HG02610 (cell line): ENCODE measurements around the gene EXOSC5.
A peak's percentile ranks its signal among the peaks of the same experiment; 100 is the strongest.

Experiments
- ATAC-seq: cut with Tn5 transposase; IDR thresholded peaks from one replicate; pipeline ENCODE4 v1.9.1; 2021; ENCODE audit warnings: mild to moderate bottlenecking, moderate library complexity; ENCODE audit not compliant: unreplicated experiment

Gene EXOSC5

DNA sequence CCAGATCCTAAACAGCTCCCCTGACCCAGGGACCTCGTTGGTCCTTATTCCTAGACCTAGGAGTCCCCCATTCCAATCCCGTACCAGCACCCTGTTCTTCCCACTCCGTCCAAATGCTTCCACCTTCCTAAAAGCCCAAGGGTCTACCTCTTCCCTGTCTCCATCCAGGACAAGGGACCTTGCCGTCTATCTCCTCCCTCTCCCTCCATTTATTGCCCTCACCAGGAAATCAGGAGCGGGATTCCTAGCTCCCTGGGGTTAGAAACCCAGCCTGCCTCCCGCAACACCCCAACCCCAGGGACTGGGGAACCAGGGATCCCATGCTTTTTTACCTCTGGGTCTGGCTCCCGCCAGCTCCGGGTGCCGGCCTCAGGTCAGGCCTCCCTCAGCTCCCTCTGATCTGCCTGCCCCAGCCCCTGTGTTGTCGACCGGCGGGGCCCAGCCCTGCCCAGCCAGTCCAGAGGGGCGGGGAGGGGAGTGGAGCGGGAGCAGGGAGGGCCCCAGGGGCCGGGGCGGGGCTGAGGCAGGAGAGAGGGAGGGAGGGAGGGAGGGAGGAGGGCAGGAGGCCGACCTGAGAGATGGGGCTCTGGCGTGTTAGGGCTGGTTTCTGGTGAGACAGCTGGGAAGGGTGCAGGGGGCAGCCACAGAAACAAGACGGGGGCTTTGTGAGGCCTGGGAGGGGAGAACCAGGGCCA lies 29.9 kb upstream of the EXOSC5 start, which contains the start of gene B3GNT8:
B3GNT8 (minus strand) TSS at position 423 of the 695 bp plus-strand sequence. CDS start 596 bp downstream, outside the sequence.
- peak; percentile 43 for ATAC-seq

- no peak for ATAC-seq
These were observed 29.1 kb upstream of the EXOSC5 start for GRCh38 chr19:41426116-41426841.

DNA sequence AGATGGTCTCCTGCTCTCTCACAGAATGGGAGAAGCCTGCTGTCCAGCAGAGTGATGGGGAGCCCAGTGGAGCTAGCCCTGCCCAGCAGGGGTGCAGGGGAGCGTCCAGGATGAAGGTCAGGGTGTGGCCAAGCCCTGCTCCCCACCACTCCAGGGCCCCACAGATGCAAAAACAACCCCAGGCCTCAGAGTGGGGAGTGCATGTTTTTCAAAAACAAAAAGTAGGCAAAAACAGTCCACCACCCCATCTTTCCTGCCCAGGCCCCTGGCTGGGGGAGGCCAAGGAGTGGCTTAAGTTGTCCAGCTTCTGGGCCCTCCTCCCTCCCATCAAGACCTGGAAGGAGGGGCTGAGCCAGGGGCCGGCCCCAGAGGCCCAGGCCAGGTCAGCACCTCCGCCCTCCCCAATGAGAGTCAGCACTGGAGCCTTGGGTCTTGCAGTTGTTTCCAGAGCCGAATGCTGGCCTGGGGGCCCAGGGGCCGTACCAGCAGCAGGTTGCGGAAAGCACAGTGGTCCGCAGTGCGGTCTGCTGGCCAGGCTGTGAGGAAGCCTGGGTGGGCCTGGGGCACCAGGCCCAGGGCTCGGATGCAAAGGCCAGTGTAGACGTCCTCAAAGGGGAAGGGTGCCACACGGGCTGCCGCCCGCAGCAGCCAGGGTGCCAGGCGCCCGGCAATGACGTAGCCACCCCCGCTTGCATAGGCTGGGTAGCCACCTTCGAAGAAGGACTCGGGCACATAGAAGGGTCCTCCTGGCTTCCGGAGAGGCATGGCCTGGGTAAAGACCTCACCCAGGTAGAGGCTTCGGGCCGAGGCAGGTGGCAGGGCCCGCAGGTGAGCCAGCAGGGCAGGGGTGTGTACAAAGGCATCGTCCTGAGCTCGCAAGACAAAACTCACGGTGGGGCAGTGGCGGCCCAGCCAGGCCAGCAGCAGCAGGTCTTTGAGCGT lies 28.3 kb upstream of the EXOSC5 start:
- ATAC-seq: no peak

DNA sequence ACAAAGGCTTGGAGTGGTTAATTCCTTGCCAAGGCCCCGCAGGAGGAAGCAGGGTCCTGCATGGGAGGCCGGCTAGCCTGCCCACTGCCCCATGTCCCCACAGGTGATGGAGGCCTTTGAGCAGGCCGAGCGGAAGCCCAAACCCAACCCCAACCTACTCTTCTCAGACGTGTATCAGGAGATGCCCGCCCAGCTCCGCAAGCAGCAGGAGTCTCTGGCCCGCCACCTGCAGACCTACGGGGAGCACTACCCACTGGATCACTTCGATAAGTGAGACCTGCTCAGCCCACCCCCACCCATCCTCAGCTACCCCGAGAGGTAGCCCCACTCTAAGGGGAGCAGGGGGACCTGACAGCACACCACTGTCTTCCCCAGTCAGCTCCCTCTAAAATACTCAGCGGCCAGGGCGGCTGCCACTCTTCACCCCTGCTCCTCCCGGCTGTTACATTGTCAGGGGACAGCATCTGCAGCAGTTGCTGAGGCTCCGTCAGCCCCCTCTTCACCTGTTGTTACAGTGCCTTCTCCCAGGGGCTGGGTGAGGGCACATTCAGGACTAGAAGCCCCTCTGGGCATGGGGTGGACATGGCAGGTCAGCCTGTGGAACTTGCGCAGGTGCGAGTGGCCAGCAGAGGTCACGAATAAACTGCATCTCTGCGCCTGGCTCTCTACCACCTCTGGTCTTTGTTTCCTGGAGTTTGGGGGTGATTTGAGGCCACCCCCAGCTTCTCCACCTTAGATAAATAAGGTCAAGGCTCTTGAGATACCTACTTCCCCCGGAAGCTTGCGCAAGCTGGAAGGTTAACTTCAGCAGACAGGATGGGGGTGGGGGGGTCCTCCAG lies 27.4 kb upstream of the EXOSC5 start:
- no peak for ATAC-seq

DNA sequence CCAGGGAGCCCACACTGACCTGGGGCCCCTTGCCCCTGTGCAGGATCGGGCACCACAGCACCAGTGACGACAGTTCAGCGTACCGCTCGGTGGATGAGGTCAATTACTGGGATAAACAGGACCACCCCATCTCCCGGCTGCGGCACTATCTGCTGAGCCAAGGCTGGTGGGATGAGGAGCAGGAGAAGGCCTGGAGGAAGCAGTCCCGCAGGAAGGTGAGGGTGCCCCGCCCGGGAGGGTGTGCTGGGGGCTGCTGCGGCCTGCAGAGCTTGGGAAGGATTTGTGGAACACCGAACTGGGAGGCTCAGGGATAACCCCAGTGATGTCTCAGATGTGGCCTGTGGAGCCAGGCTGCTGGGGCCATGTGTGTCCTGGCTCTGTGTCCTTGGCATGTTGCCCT lies 25.8 kb upstream of the EXOSC5 start:
- ATAC-seq: no peak

DNA sequence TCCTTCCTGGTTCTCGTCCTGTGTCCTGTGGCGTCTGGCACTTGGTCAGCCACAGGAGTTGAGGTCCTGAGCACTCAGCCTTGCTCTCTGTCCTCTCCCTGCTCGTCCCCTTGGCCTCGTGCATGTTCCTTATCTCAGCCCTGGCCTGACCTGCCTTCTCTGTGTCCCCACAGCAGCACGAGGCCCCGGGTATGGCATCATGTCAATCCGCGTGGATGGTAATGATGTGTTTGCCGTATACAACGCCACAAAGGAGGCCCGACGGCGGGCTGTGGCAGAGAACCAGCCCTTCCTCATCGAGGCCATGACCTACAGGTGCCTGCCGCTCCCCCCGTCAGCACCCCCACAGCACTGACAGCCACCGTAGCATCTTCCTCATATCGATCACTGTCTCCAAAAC lies 25.3 kb upstream of the EXOSC5 start:
- no peak for ATAC-seq

DNA sequence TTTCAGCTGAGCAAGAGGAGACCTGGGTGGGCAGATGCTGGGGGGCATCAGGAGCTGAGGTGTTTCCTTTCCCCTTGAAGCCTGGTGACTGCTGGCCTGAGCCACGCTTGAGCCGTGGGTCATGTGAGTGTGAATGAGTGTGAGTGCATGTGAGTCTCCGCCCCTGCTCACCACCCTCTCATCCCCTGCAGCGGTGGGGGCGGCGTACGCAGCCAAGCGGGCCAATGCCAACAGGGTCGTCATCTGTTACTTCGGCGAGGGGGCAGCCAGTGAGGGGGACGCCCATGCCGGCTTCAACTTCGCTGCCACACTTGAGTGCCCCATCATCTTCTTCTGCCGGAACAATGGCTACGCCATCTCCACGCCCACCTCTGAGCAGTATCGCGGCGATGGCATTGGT lies 24.8 kb upstream of the EXOSC5 start:
- no peak for ATAC-seq

DNA sequence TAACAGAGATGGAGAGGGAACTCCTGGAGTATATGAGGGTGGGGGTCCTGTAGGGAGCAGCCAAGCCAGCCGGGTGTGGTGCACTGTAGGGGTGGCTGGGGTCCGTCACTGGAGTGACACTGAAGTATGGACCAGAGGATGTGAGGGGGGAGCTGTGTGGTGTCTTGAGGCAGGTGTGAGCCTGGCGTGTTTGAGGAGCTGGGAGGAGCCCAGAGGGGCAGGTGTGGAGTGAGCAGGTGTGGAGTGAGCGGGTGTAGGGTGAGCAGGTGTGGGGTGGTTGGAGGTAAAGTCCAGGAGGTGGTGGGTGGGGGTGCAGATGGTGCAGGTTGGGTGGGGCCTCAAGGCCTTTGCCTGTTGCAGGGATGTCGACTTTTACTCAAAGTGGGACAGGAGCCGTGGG lies 24.2 kb upstream of the EXOSC5 start:
- no peak for ATAC-seq

- no peak for ATAC-seq
These were observed 23.1 kb upstream of the EXOSC5 start for GRCh38 chr19:41420101-41420880.

DNA sequence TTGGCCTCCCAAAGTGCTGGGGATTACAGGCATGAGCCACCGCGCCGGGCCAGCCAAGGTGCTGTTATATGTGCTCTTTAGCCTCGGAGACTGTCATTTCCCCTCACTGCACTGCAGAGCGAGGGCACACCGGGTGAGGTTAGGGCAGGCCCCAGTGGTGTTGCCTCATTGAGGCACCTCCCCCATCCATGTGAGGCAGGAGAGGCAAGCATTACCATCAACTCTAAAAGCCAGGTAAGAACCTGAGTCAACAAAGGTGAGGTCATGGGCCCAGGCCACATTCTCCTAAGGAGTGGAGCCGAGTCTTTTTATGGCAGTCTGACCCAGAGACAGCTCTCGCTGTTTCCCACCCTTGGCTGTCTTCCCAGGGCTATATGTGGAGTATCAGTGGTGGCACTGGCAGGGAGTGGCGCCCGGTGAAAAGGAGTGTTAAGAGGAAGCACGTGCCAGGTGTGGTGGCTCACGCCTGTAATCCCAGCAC lies 19.1 kb upstream of the EXOSC5 start:
- no peak for ATAC-seq

DNA sequence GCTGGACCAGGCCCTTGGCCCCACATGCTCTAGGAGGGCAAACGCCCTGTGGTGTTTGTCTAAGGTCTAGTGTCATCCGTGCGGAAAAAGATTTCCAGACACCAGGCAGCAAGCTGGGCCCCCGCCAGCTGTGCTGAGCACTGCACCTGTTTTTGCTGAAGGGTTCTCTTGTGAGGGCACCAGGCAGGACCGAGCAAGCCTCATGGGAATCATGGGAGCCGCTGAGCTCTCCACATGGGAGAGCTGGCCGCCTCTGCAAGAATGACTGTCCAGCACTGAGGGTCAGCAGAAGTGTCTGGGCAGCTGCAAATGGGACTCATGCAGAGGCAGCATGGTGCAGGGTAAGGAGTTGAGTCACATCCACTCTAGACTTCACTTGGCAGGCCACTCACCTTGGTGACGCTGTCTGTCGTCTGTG lies 18.0 kb upstream of the EXOSC5 start:
- ATAC-seq: no peak

DNA sequence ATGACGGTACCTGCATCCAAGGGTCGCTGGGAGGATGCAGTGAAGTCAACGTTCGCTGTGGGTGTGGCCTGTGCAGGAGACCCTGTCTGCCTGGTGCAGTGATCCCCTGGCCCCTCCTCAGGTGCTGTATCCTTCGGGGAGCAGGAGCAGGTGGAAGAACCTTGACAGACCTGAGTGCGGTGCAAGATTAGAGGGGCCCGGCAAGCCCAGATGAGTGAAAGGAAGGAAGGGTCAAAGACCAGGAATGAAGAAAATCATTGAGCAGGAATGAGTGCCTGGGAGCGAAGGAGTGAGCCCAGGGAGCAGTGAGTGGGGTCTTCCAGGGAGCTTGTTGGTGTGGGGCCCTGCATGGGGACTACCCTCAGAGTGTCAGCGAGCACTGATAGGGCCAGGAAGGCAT lies 17.3 kb upstream of the EXOSC5 start:
- no peak for ATAC-seq

DNA sequence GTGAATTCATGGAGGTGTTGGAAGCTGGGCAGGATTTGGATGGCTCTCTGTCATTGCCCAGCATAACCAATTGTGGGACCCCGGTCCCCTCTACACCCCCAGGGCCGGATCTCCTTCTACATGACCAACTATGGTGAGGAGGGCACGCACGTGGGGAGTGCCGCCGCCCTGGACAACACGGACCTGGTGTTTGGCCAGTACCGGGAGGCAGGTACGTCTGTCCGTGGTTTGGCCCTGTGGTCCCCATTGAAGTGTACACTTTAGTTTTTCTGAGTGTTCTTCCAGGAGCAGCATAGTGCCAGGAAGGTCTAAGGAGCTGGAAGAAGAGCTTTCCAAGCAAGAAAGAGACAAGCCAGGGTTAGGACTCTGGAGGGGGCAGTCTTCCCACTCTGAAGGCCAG lies 16.8 kb upstream of the EXOSC5 start:
- ATAC-seq: no peak

DNA sequence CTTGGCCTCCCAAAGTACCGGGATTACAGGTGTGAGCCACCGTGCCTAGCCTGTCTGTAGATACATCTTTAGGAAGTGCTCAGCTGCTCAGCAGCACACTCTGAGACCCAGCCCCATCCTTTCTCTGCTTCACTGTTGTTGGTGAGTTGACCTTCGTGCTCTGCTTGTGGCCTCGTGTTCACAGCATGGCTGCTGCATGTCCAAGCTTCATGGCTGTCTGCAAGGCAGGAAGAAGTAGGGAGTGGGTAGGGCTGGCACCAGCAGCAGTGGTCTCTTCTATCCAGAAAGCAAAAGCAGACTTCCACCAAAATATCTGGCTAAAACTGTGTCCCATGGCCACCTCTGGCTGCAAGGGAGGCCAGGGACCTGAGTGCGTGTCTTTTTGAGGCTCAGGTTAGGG lies 15.8 kb upstream of the EXOSC5 start:
- no peak for ATAC-seq

DNA sequence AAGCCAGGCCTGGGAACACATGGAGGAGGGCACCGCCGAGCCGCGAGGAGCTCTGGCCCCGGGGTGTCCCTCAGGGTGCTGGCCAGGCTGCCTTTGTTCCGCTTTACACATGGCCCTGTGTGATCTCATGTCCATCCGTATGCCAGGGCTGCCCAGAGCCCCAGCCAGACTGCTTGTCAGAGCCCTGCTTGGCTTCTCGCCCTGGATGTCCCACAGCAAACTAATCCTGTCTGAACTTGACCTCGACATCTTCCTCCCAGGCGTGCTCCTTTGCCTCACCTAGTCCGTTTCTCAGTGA lies 14.8 kb upstream of the EXOSC5 start:
- no peak for ATAC-seq

GRCh38 chr19:41411100-41411967 lies 14.2 kb upstream of the EXOSC5 start:
- no peak for ATAC-seq

- no peak for ATAC-seq
These were observed 13.3 kb upstream of the EXOSC5 start for GRCh38 chr19:41410336-41411054.

- no peak for ATAC-seq
These were observed 12.1 kb upstream of the EXOSC5 start for GRCh38 chr19:41409288-41409687.
